Kidney (tissue), 14 donors: ENCODE measurements around the gene TIAL1. TPM values are rescaled to one million over a fixed set of nuclear protein-coding genes. Genes with fewer than 3 reads are reported as not detected.
"Not testable (repeated sequence)": the region's sequence is repeated elsewhere in the genome, so short reads cannot be mapped to it uniquely, and the experiment has no call there.

ENCODE experiments used
- DNase-seq, 5 donors: peaks; one replicate each; pipeline ENCODE4 v3.0.0-alpha.2; 2013 to 2020
- FAIRE-seq: peaks from 2 replicates; lab custom pipeline; 2012; peaks lifted over from hg19 to GRCh38; lab: Jason Lieb, UNC
- H3K27ac ChIP-seq, 2 donors: one replicate each; pipeline ENCODE4 v1.7.0; 2013; ENCODE audit warnings: low read depth in 2 of 2, low read length in 2 of 2, inconsistent platforms in 1 of 2
- H3K27me3 ChIP-seq: one replicate; pipeline ENCODE4 v1.7.1; 2013; ENCODE audit warnings: low read length, inconsistent platforms; ENCODE audit not compliant: control insufficient read depth, insufficient read depth
- H3K36me3 ChIP-seq, 3 donors: one replicate each; pipeline versions ENCODE4 v1.7.0 to v1.7.1; 2013; ENCODE audit warnings: low read length in 3 of 3, control low read depth in 1 of 3, inconsistent platforms in 1 of 3; ENCODE audit not compliant: insufficient read depth in 3 of 3, control insufficient read depth in 2 of 3
- H3K4me1 ChIP-seq, 3 donors: one replicate each; pipeline versions ENCODE4 v1.7.0 to v1.7.1; 2013; ENCODE audit warnings: low read length in 3 of 3, inconsistent platforms in 1 of 3, low read depth in 1 of 3; ENCODE audit not compliant: control insufficient read depth in 2 of 3, insufficient read depth in 2 of 3
- H3K4me3 ChIP-seq, 3 donors: one replicate each; pipeline versions ENCODE4 v1.7.0 to v1.8.1; 2013; ENCODE audit warnings: low read length in 3 of 3, control low read depth in 1 of 3, inconsistent platforms in 1 of 3
- H3K9ac ChIP-seq, 3 donors: one replicate each; pipeline versions ENCODE4 v1.7.0 to v1.7.1; 2013; ENCODE audit warnings: low read length in 3 of 3, control low read depth in 1 of 3, inconsistent platforms in 1 of 3
- H3K9me3 ChIP-seq, 3 donors: one replicate each; pipeline versions ENCODE4 v1.7.0 to v1.7.1; 2013; ENCODE audit warnings: low read length in 3 of 3, control low read depth in 1 of 3, inconsistent platforms in 1 of 3; ENCODE audit not compliant: control insufficient read depth in 2 of 3, insufficient read depth in 1 of 3
- CTCF ChIP-seq: IDR thresholded peaks from 3 replicates; pipeline ENCODE4 v1.5.1; 2012; ENCODE audit warnings: mild to moderate bottlenecking, moderate library complexity, borderline replicate concordance; ENCODE audit not compliant: insufficient read depth; ENCODE audit errors: extremely low read depth
- intact Hi-C: fragments of 100-400 bp; cut with DNase I; formaldehyde crosslinking; loops from one replicate; pipeline ENCODE4 v1.11.1; 2022
- polyA plus RNA-seq: library from polyadenylated mRNA; stranded (reverse); fragments of 350-450 nt; fragmentation: Illumina TruSeq; extraction: RNeasy Lipid Tissue Mini Kit (QIAGEN cat#74804); gene quantifications from one replicate; pipeline ENCODE4 v1.2.3, GENCODE V29; 2014; ENCODE audit warnings: low read depth, low replicate concordance; ENCODE audit not compliant: insufficient read depth
- total RNA-seq: library from RNA; stranded (reverse); fragmentation: NEBNext Ultra II Directional; extraction: Animal tissue kit (Norgen Biotek cat#: 25700); gene quantifications from one replicate; pipeline ENCODE4 v1.2.1, GENCODE V29; 2021
- donor health status: control.
- donor health status: control.
- donor health status: control.
- donor health status: control.
- donor health status: control.
- donor health status: DM: yes; HTN: yes; CAD: no.
- donor health status: Normal renal cell carcinoma (clear cell type).

The TIAL1 gene
- total and polyA plus RNA-seq, 2 donors from 2014 or later, result 46.7 to 88.8 TPM

DNA sequence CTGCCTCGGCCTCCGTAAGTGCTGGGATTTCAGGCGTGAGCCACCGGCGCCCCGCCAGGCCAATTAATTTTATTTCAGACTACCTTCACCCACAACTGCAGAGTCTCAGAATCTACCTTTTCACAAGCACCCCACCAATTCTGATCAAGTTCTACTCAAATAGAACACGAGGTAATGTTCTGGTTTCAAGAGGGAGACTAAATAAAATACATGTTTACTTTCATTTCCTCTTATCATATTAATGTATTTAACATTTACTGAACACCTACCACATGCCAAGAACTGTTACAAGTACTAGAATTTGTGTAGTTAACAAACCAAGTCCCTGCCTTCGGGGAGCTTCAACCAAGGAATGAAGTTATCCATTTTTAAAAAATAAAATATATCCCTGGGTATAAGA lies 28.8 kb downstream of the TIAL1 start:
- no peaks in the 10 kb centered on the region for H3K4me1 ChIP-seq
- no peak for TF ChIP-seq CTCF
- intact Hi-C loops, result no loop called here
- no peak overlapping the region for H3K9ac ChIP-seq
- H3K4me3 ChIP-seq, result no peak overlapping the region
- no peak for FAIRE-seq
- no peak for DNase-seq
- H3K27me3 ChIP-seq, result no peaks in the 10 kb centered on the region
- H3K9me3 ChIP-seq, result no peaks in the 10 kb centered on the region
- H3K27ac ChIP-seq, result no peak overlapping the region
- H3K36me3 ChIP-seq, result no peaks in the 10 kb centered on the region

DNA sequence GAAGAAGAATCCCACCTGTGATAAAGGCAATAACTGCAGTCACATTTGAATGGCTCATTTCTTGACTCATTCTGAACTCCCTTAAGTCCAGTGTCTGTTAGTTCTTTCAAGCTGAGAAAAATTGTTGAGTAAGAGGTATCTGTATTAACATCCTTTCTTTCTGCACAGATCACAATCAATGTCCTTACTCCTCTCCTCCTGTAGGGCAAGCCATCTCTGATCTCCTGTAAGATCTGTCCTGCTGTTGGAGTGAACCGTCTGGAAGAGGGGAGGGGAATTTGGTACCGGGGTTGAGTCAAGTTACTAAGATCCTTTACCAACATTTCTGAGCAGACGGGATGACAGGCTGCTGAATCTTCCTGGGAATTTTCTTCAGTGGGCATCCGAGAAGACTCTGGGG lies 34.7 kb downstream of the TIAL1 start:
- intact Hi-C loops, result no loop called here
- Histone ChIP-seq H3K27ac (no peak overlapping the region), H3K4me3 (no peak overlapping the region), H3K9ac (no peak overlapping the region), H3K9me3 (no peaks in the 10 kb centered on the region), H3K4me1 (no peaks in the 10 kb centered on the region), H3K27me3 (no peaks in the 10 kb centered on the region), H3K36me3 (no peaks in the 10 kb centered on the region)
- TF ChIP-seq CTCF, result no peak
- FAIRE-seq (no peak), DNase-seq (no peak)

- DNase-seq, H3K4me1 ChIP-seq, H3K4me3 ChIP-seq, H3K9me3 ChIP-seq, intact Hi-C loops, H3K36me3 ChIP-seq, H3K27me3 ChIP-seq, H3K9ac ChIP-seq, H3K27ac ChIP-seq, FAIRE-seq: not testable (repeated sequence)
Measured at GRCh38 chr10:119559511-119559910, 37.3 kb downstream of the TIAL1 start.

GRCh38 chr10:119556081-119556480 lies 40.7 kb downstream of the TIAL1 start:
- H3K4me1 ChIP-seq, H3K27ac ChIP-seq, FAIRE-seq, H3K36me3 ChIP-seq, DNase-seq, H3K4me3 ChIP-seq, H3K9ac ChIP-seq, H3K9me3 ChIP-seq, intact Hi-C loops, H3K27me3 ChIP-seq: not testable (repeated sequence)
